ENCODE results near the gene CPA4. TPM values are rescaled to one million over a fixed set of nuclear protein-coding genes. Genes with fewer than 3 reads are reported as not detected.

CPA4 gene
- total and polyA plus RNA-seq, 5 donors from 2014 or later = not detected

- Mint-ChIP-seq H3K27me3 (peaks cover 7% of the 10 kb centered on the region), H3K9me3 (peaks cover 0 to 24% (median 0%) of the 10 kb centered on the region in 7 donors), H3K36me3 (no peaks in the 10 kb centered on the region), H3K27ac (no peak overlapping the region), H3K4me3 (no peak overlapping the region), H3K4me1 (no peaks in the 10 kb centered on the region)
- Histone ChIP-seq H3K36me3 (ENCODE audit: control insufficient read depth, insufficient read depth, low read length) (no peaks in the 10 kb centered on the region), H3K4me1 (ENCODE audit: control insufficient read depth, insufficient read depth, low read length, poor library complexity, severe bottlenecking) (no peaks in the 10 kb centered on the region), H3K27ac (ENCODE audit: insufficient read depth, low read length, poor library complexity, severe bottlenecking) (no peak overlapping the region), H3K4me3 (ENCODE audit: low read depth, low read length) (no peak overlapping the region), H3K9me3 (ENCODE audit: control insufficient read depth in 2 of 2, low read length in 2 of 2) (peaks cover 8 to 17% of the 10 kb centered on the region in 2 experiments), H3K27me3 (ENCODE audit: control insufficient read depth, insufficient read depth, low read length) (peaks cover 10% of the 10 kb centered on the region)
- ATAC-seq (ENCODE audit: low read depth in 2 of 2) = no peak
- DNase-seq = no peak
Observed at GRCh38 chr7:130262448-130262847, 30.5 kb upstream of the CPA4 start.

- Histone ChIP-seq H3K9me3 (ENCODE audit: control insufficient read depth in 2 of 2, low read length in 2 of 2) (peaks cover 8 to 13% of the 10 kb centered on the region in 2 experiments), H3K4me3 (ENCODE audit: low read depth, low read length) (no peak overlapping the region), H3K27ac (ENCODE audit: insufficient read depth, low read length, poor library complexity, severe bottlenecking) (no peak overlapping the region), H3K36me3 (ENCODE audit: control insufficient read depth, insufficient read depth, low read length) (no peaks in the 10 kb centered on the region), H3K4me1 (ENCODE audit: control insufficient read depth, insufficient read depth, low read length, poor library complexity, severe bottlenecking) (no peaks in the 10 kb centered on the region), H3K27me3 (ENCODE audit: control insufficient read depth, insufficient read depth, low read length) (peaks cover 13% of the 10 kb centered on the region)
- no peaks in the 10 kb centered on the region for H3K4me1 Mint-ChIP-seq
- peaks cover 0 to 24% (median 0%) of the 10 kb centered on the region in 7 donors for H3K9me3 Mint-ChIP-seq
- H3K4me3 Mint-ChIP-seq = no peak overlapping the region
- peaks cover 7% of the 10 kb centered on the region for H3K27me3 Mint-ChIP-seq
- H3K27ac Mint-ChIP-seq = no peak overlapping the region
- ATAC-seq (ENCODE audit: low read depth in 2 of 2) (no peak), DNase-seq (no peak)
- H3K36me3 Mint-ChIP-seq = no peaks in the 10 kb centered on the region
Observed at GRCh38 chr7:130263130-130263529, 29.8 kb upstream of the CPA4 start.

DNA sequence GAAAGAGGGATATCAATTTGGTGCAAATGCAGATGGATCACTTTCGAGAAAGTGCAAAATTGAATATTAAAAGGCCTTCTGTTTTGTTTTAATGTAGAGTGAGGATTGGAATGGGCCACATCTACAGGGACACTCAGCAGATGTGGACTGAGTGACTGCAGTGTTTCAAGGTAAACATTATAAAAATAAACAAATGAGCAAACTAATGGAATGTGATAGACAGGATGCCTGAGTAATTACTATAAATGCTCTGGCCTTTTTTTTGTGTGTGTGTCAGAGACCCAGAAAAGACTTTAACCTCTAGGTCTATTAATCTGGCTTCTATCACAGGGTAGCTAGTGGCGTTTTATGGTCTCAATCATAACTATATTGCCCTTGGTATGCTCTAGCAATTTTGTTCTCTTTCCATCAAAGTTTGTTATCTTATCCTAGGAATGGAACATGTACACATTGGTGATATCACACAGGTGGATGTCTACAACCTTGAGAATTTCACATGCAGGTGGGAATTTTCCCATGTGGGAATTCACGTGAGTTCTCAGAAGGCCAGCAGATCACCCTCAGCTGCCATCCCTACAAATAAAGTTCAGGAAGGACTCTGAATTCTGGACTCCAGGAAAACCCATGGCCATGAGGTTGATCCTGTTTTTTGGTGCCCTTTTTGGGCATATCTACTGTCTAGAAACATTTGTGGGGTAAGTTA lies 26.6 kb upstream of the CPA4 start, which contains the start of gene CPA2:
Gene CPA2 (plus strand): TSS at position 606 of the 703 bp plus-strand sequence. CDS start 19 bp downstream, at position 625.
- no peak within 1 kb of the TSS for H3K27ac ChIP-seq (ENCODE audit: insufficient read depth, low read length, poor library complexity, severe bottlenecking)
- no peak within 1 kb of the TSS for H3K4me3 Mint-ChIP-seq

DNA sequence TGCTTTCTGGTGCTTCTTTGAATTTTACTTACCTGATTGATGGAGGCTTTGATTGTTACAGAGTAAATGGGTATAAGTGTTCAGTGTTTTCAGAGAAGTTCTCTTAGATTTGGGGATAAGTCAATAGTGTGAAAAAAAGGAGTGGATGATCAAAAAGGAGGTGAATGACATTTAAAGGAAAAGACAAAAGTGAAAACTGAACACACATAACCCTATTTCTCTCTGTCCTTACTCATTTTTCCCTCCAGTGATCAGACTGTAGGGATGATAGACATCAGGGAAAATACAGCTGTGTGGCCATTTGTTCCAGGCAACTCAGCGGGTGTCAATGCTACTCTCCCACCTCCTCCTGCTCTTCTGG lies 26.0 kb upstream of the CPA4 start:
- Mint-ChIP-seq H3K36me3 (no peaks in the 10 kb centered on the region), H3K27me3 (peaks cover 12% of the 10 kb centered on the region), H3K4me3 (no peak overlapping the region), H3K27ac (no peak overlapping the region), H3K9me3 (peaks cover 0 to 4% (median 0%) of the 10 kb centered on the region in 7 donors), H3K4me1 (peaks cover 0 to 2% (median 0%) of the 10 kb centered on the region in 4 donors)
- Histone ChIP-seq H3K27me3 (ENCODE audit: control insufficient read depth, insufficient read depth, low read length) (peaks cover 11% of the 10 kb centered on the region), H3K27ac (ENCODE audit: insufficient read depth, low read length, poor library complexity, severe bottlenecking) (no peak overlapping the region), H3K36me3 (ENCODE audit: control insufficient read depth, insufficient read depth, low read length) (no peaks in the 10 kb centered on the region), H3K4me3 (ENCODE audit: low read depth, low read length) (no peak overlapping the region), H3K4me1 (ENCODE audit: control insufficient read depth, insufficient read depth, low read length, poor library complexity, severe bottlenecking) (no peaks in the 10 kb centered on the region), H3K9me3 (ENCODE audit: control insufficient read depth in 2 of 2, low read length in 2 of 2) (no peaks in the 10 kb centered on the region)
- DNase-seq (no peak), ATAC-seq (ENCODE audit: low read depth in 2 of 2) (no peak)

More for the DNA sequence above, 26.6 kb upstream of the CPA4 start, which contains the start of gene CPA2:
- Histone ChIP-seq H3K4me3 (ENCODE audit: low read depth, low read length) (no peak within 1 kb of the TSS), H3K9me3 (ENCODE audit: control insufficient read depth in 2 of 2, low read length in 2 of 2) (no peaks in the 10 kb centered on the region), H3K4me1 (ENCODE audit: control insufficient read depth, insufficient read depth, low read length, poor library complexity, severe bottlenecking) (no peaks in the 10 kb centered on the region), H3K27me3 (ENCODE audit: control insufficient read depth, insufficient read depth, low read length) (peaks cover 11% of the 10 kb centered on the region), H3K36me3 (ENCODE audit: control insufficient read depth, insufficient read depth, low read length) (no peaks in the 10 kb centered on the region)
- peaks cover 12% of the 10 kb centered on the region for H3K27me3 Mint-ChIP-seq
- no peaks in the 10 kb centered on the region for H3K36me3 Mint-ChIP-seq
- peaks cover 0 to under 1% (median 0%) of the 10 kb centered on the region in 4 donors for H3K4me1 Mint-ChIP-seq
- ATAC-seq (ENCODE audit: low read depth in 2 of 2) = no peak
- H3K9me3 Mint-ChIP-seq = peaks cover 0 to 4% (median 0%) of the 10 kb centered on the region in 7 donors
- H3K27ac Mint-ChIP-seq = no peak within 1 kb of the TSS
- DNase-seq = no peak

- Mint-ChIP-seq H3K27me3 (peaks cover 18% of the 10 kb centered on the region), H3K36me3 (no peaks in the 10 kb centered on the region), H3K4me3 (no peak overlapping the region), H3K27ac (no peak overlapping the region), H3K4me1 (peaks cover 0 to 11% (median 0%) of the 10 kb centered on the region in 4 donors), H3K9me3 (peaks cover 0 to 4% (median 0%) of the 10 kb centered on the region in 7 donors)
- H3K9me3 ChIP-seq (ENCODE audit: control insufficient read depth in 2 of 2, low read length in 2 of 2) = no peaks in the 10 kb centered on the region
- no peak overlapping the region for H3K27ac ChIP-seq (ENCODE audit: insufficient read depth, low read length, poor library complexity, severe bottlenecking)
- peaks cover 8% of the 10 kb centered on the region for H3K27me3 ChIP-seq (ENCODE audit: control insufficient read depth, insufficient read depth, low read length)
- DNase-seq (no peak), ATAC-seq (ENCODE audit: low read depth in 2 of 2) (no peak)
- no peaks in the 10 kb centered on the region for H3K4me1 ChIP-seq (ENCODE audit: control insufficient read depth, insufficient read depth, low read length, poor library complexity, severe bottlenecking)
- H3K4me3 ChIP-seq (ENCODE audit: low read depth, low read length) = no peak overlapping the region
- no peaks in the 10 kb centered on the region for H3K36me3 ChIP-seq (ENCODE audit: control insufficient read depth, insufficient read depth, low read length)
Observed at GRCh38 chr7:130268463-130269317, 24.3 kb upstream of the CPA4 start.

DNA sequence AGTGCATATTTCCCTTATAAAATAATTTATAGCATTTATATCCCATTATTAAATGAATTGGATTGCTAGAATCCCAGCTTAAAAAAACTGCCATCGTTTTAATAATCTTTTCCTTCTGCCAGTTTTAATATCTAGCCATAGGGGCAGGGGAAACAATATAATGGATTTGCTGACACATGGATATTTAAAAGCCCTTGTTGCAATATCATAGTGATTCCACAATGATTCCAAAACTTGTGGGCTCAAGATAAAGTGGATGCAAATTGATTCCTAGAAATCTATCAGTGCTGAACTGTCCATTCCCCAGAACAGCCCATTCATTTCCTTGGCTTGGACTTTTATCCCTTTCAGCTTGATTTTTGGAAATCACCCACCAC lies 23.7 kb upstream of the CPA4 start:
- H3K27ac ChIP-seq (ENCODE audit: insufficient read depth, low read length, poor library complexity, severe bottlenecking) = no peak overlapping the region
- no peaks in the 10 kb centered on the region for H3K36me3 ChIP-seq (ENCODE audit: control insufficient read depth, insufficient read depth, low read length)
- H3K27ac Mint-ChIP-seq = no peak overlapping the region
- H3K4me3 Mint-ChIP-seq = no peak overlapping the region
- peaks cover 0 to 4% (median 0%) of the 10 kb centered on the region in 7 donors for H3K9me3 Mint-ChIP-seq
- DNase-seq (no peak), ATAC-seq (ENCODE audit: low read depth in 2 of 2) (no peak)
- H3K27me3 ChIP-seq (ENCODE audit: control insufficient read depth, insufficient read depth, low read length) = peaks cover 11% of the 10 kb centered on the region
- H3K4me1 ChIP-seq (ENCODE audit: control insufficient read depth, insufficient read depth, low read length, poor library complexity, severe bottlenecking) = no peaks in the 10 kb centered on the region
- H3K4me3 ChIP-seq (ENCODE audit: low read depth, low read length) = no peak overlapping the region
- H3K9me3 ChIP-seq (ENCODE audit: control insufficient read depth in 2 of 2, low read length in 2 of 2) = no peaks in the 10 kb centered on the region
- peaks cover 18% of the 10 kb centered on the region for H3K27me3 Mint-ChIP-seq
- no peaks in the 10 kb centered on the region for H3K36me3 Mint-ChIP-seq
- peaks cover 0 to 11% (median 0%) of the 10 kb centered on the region in 4 donors for H3K4me1 Mint-ChIP-seq

- DNase-seq (no peak), ATAC-seq (ENCODE audit: low read depth in 2 of 2) (no peak)
- Mint-ChIP-seq H3K27me3 (peaks cover 23% of the 10 kb centered on the region), H3K4me1 (peaks cover 0 to 11% (median 0%) of the 10 kb centered on the region in 4 donors), H3K9me3 (peaks cover 0 to 2% (median 0%) of the 10 kb centered on the region in 7 donors), H3K27ac (no peak overlapping the region), H3K4me3 (no peak overlapping the region), H3K36me3 (no peaks in the 10 kb centered on the region)
- H3K36me3 ChIP-seq (ENCODE audit: control insufficient read depth, insufficient read depth, low read length) = no peaks in the 10 kb centered on the region
- no peak overlapping the region for H3K27ac ChIP-seq (ENCODE audit: insufficient read depth, low read length, poor library complexity, severe bottlenecking)
- no peak overlapping the region for H3K4me3 ChIP-seq (ENCODE audit: low read depth, low read length)
- peaks cover 11% of the 10 kb centered on the region for H3K27me3 ChIP-seq (ENCODE audit: control insufficient read depth, insufficient read depth, low read length)
- H3K4me1 ChIP-seq (ENCODE audit: control insufficient read depth, insufficient read depth, low read length, poor library complexity, severe bottlenecking) = no peaks in the 10 kb centered on the region
- H3K9me3 ChIP-seq (ENCODE audit: control insufficient read depth in 2 of 2, low read length in 2 of 2) = no peaks in the 10 kb centered on the region
Observed at GRCh38 chr7:130270947-130271800, 21.8 kb upstream of the CPA4 start.
